Osteocyte (in vitro differentiated cells): ENCODE measurements around the gene SPATS2L. TPM values are rescaled to one million over a fixed set of nuclear protein-coding genes. Genes with fewer than 3 reads are reported as not detected.

Experiments used
- DNase-seq: peaks from one replicate; pipeline ENCODE4 v3.0.0; 2021; ENCODE audit warnings: mixed read lengths; ENCODE audit not compliant: unreplicated experiment; ENCODE audit errors: extremely low spot score
- H3K27ac Mint-ChIP-seq: one replicate; pipeline ENCODE4 v1.8.0; 2021; ENCODE audit warnings: mild to moderate bottlenecking, mixed read lengths; ENCODE audit not compliant: unreplicated experiment
- H3K27me3 Mint-ChIP-seq: one replicate; pipeline ENCODE4 v1.8.0; 2021; ENCODE audit warnings: mixed read lengths; ENCODE audit not compliant: unreplicated experiment
- H3K36me3 Mint-ChIP-seq: one replicate; pipeline ENCODE4 v1.8.0; 2021; ENCODE audit warnings: mixed read lengths; ENCODE audit not compliant: unreplicated experiment
- H3K4me1 Mint-ChIP-seq: one replicate; pipeline ENCODE4 v1.8.0; 2021; ENCODE audit warnings: mixed read lengths; ENCODE audit not compliant: unreplicated experiment
- H3K4me3 Mint-ChIP-seq: one replicate; pipeline ENCODE4 v1.8.0; 2021; ENCODE audit warnings: mild to moderate bottlenecking, moderate library complexity, mixed read lengths; ENCODE audit not compliant: unreplicated experiment
- H3K9me3 Mint-ChIP-seq: one replicate; pipeline ENCODE4 v1.8.0; 2021; ENCODE audit warnings: mixed read lengths; ENCODE audit not compliant: unreplicated experiment
- total RNA-seq: library from RNA; stranded (reverse); gene quantifications from 2 replicates; pipeline ENCODE4 v1.2.1, GENCODE V29; 2021
- TF ChIP-seq, protein P1 (sequence below): fragments of 200-600 bp; sonication (generic); IDR thresholded peaks from 2 replicates; pipeline ENCODE4 v1.5.0; 2021; ENCODE audit warnings: antibody characterized with exemption, mild to moderate bottlenecking, moderate library complexity

The SPATS2L gene
- total RNA-seq, 1 donor from 2014 or later, result 152 TPM

DNA sequence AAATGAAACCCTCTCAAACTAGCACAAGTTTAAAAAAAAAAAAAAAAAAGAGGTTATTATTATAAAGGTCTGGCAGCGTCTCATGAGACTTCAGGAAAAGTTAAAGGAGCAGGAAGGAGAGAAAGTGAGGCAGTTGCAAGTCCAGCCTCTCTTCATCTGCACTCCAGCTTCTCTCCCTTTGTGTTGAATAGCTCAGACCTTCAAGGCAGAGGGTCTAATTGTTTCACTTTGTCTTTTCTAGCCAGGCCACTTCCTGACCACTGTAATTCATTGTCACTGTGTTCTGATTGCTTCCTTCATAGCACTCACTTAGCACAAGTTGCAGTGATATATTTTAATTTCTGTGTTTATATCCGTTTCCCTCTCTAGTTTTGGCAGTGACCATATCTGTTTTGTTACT, 99.9 kb downstream of the SPATS2L start:
- Mint-ChIP-seq H3K36me3 (peaks cover 26% of the 10 kb centered on the region), H3K4me3 (peak overlapping the region; percentile 51), H3K9me3 (no peaks in the 10 kb centered on the region), H3K27me3 (no peaks in the 10 kb centered on the region), H3K4me1 (peaks cover 54% of the 10 kb centered on the region), H3K27ac (peak overlapping the region; percentile 80)
- no peak for DNase-seq
- TF ChIP-seq, protein P1, sequence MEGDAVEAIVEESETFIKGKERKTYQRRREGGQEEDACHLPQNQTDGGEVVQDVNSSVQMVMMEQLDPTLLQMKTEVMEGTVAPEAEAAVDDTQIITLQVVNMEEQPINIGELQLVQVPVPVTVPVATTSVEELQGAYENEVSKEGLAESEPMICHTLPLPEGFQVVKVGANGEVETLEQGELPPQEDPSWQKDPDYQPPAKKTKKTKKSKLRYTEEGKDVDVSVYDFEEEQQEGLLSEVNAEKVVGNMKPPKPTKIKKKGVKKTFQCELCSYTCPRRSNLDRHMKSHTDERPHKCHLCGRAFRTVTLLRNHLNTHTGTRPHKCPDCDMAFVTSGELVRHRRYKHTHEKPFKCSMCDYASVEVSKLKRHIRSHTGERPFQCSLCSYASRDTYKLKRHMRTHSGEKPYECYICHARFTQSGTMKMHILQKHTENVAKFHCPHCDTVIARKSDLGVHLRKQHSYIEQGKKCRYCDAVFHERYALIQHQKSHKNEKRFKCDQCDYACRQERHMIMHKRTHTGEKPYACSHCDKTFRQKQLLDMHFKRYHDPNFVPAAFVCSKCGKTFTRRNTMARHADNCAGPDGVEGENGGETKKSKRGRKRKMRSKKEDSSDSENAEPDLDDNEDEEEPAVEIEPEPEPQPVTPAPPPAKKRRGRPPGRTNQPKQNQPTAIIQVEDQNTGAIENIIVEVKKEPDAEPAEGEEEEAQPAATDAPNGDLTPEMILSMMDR, result no peak

DNA sequence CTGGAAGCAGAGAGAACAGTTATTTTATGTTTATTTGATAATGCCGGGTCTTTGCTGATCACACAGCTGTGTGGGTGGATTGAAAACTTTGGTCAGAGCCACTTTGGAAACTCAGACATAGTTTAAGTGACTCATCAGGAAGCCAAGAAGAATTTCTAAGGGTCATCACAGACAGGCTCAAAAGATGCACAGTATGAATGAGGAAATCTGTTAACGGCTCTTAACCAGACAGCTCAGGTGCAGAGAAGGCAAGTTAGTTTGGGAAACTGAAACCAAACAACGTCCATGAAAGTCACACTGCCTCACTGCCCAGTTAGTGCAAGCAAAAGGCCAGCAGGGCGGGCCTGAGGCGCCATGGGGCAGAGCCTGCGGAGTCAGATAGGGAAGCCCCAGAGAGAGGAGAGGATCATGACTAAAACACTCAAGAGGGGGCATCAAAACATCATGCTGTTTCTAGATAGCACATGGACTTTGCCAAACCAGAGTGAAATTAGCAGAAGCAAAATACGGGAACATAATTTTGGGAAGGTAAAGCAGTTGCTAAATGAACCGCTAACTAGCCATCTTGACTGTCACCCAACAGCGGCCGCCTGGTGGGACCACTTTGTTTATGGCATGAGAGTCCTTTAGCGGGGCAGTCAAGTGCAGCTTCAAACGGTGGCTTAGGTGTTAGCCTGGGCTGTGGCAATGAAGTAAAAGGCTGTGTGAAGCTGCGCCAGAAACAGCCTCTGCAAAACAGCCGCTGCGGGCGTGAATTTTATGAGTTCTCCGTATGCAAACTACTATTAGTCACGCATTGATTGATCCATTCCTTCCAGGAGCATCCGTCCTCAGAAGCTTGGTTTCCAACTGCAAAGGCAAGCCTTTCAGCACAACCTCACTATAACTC, 102.2 kb downstream of the SPATS2L start:
- Mint-ChIP-seq H3K9me3 (no peaks in the 10 kb centered on the region), H3K4me3 (peak overlapping the region; percentile 49), H3K27ac (peak overlapping the region; percentile 80), H3K4me1 (peaks cover 57% of the 10 kb centered on the region), H3K36me3 (peaks cover 18% of the 10 kb centered on the region), H3K27me3 (no peaks in the 10 kb centered on the region)
- TF ChIP-seq, protein P1, result no peak
- DNase-seq, result no peak

DNA sequence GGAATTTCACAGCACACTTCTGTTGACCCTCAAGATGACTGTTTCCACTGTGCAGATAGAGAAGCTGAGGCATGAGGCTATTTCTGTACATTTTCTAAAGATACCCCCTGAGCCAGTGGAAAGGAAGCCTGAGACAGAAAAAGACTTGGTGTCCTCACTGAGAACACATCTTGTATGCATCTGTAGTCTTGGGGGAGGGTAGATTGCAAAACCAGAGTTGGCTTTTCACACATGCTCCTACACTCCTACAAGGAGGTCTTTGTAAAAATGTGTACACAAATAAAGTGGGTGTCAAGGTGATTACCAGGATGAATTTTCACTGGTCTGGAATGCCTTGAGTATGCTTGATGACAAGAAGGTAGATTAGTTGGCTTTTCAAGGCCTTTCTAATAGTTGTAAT, 105.3 kb downstream of the SPATS2L start:
- Mint-ChIP-seq H3K27ac (no peak overlapping the region), H3K36me3 (peaks cover 17% of the 10 kb centered on the region)
- DNase-seq, result no peak

DNA sequence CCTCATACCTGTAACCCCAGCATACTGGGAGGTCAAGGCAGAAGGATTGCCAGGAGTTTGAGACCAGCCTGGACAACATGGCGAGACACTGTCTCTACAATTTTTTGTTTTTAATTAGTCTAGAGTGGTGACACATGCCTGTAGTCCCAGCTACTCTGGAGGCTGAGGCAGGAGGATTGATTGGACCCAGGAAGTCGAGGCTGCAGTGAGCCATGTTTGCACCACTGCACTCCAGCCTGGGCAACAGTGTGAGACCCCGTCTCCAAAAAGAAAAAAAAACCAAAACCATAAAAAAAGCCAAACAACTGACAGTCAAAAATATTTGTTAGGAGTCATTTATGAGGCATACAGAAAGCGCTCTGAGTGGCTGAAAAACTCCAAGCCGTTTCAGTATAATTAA, 107.9 kb downstream of the SPATS2L start:
- Mint-ChIP-seq H3K9me3 (no peaks in the 10 kb centered on the region), H3K36me3 (peaks cover 31% of the 10 kb centered on the region), H3K27me3 (no peaks in the 10 kb centered on the region), H3K4me3 (no peak overlapping the region), H3K27ac (no peak overlapping the region), H3K4me1 (peaks cover 11% of the 10 kb centered on the region)
- TF ChIP-seq, protein P1, result no peak
- DNase-seq, result no peak

More for the DNA sequence above, 105.3 kb downstream of the SPATS2L start:
- no peaks in the 10 kb centered on the region for H3K9me3 Mint-ChIP-seq
- H3K4me1 Mint-ChIP-seq, result peaks cover 32% of the 10 kb centered on the region
- H3K27me3 Mint-ChIP-seq, result no peaks in the 10 kb centered on the region
- no peak overlapping the region for H3K4me3 Mint-ChIP-seq
- TF ChIP-seq, protein P1, result no peak

DNA sequence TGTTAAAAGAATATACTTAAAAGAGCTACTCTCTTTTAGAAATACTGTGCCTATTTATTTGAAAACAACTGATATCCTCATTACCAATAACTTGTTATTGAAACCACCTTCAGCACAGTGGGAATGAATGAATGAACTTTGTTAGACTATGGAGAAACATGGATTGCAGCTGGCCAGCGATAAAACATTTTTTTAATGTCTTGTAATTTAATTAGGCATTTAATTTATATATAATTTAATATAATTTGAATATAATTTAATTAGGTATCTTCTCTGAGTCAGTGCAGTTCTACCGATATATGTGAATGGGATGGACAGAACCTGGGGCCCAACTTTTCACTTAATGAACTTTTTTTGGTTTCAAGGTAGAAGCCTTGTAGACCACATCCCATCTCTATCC, 109.0 kb downstream of the SPATS2L start:
- no peak for DNase-seq
- Mint-ChIP-seq H3K27ac (no peak overlapping the region), H3K4me1 (peaks cover 7% of the 10 kb centered on the region), H3K9me3 (no peaks in the 10 kb centered on the region), H3K4me3 (no peak overlapping the region), H3K36me3 (peaks cover 40% of the 10 kb centered on the region), H3K27me3 (no peaks in the 10 kb centered on the region)
- TF ChIP-seq, protein P1, result no peak
